HG03575 (cell line): ENCODE measurements around the gene KRTAP5-3.
"Not testable (repeated sequence)": the region's sequence is repeated elsewhere in the genome, so short reads cannot be mapped to it uniquely, and the experiment has no call there.

Experiments
- ATAC-seq: cut with Tn5 transposase; IDR thresholded peaks from one replicate; pipeline ENCODE4 v1.9.1; 2021; ENCODE audit not compliant: unreplicated experiment, insufficient number of reproducible peaks, low FRiP score; ENCODE audit errors: extremely low read depth

KRTAP5-3 gene

DNA sequence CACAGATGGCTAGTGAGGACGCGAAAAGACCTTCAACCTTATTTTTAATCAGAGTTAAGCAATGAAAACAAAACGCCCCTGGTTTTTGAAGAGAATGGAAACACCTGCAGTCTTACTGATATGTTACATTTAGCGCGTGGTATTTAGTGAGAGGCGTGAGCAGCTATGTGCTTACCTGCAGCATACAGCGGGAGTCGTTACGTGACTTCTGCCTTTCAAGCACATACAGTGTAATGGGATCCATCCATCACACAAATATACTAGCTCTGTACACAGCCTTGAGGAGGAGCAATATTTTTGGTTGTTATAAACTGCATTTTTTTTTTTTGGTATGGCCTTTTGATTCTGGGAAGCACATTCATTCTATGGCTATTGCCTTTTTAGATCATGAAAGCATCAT lies 15.6 kb downstream of the KRTAP5-3 start:
- no peak for ATAC-seq

DNA sequence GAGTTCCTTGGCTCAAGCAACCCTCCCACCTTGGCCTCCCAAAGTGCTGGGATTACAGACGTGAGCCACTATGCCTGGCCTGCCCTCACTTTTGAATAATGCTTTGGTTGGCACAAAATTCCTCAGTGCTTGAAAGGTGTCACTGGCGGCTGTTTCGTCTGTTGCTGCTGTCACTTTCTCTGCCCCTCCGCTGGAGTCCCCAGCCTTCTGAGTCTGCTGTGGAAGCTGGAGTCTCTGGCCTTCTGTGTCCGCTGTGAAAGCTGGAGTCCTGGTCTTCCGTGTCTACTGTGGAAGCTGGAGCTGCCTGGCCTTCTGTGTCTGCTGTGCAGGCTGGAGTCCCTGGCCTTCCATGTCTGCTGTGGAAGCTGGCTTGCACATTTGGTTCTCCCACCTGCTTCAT lies 18.3 kb downstream of the KRTAP5-3 start:
- no peak for ATAC-seq

DNA sequence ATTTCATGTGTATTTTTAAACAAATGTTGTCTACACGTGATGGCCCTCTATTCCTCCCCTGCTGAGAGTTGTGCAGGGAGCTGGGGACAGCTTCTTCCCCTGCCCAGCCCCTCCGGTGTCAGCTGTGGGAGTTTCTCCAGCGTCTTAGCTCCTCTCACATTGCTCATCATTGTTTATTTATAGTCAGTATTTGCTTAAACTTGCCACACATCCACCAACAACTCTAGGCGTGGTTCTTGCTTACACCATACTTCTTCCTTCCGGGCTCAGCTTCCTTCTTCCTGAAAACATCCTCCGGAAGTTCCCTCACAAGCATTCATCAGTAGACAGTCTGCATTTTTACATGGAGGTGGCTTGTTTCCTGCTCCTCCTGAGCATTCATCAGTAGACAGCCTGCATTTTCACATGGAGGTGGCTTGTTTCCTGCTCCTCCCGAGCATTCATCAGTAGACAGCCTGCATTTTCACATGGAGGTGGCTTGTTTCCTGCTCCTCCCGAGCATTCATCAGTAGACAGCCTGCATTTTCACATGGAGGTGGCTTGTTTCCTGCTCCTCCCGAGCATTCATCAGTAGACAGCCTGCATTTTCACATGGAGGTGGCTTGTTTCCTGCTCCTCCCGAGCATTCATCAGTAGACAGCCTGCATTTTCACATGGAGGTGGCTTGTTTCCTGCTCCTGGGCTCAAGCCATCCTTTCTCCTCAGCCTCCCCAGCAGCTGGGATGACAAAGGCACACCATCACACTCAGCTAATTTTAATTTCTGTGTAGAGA lies 18.9 kb downstream of the KRTAP5-3 start:
- ATAC-seq, result not testable (repeated sequence)

DNA sequence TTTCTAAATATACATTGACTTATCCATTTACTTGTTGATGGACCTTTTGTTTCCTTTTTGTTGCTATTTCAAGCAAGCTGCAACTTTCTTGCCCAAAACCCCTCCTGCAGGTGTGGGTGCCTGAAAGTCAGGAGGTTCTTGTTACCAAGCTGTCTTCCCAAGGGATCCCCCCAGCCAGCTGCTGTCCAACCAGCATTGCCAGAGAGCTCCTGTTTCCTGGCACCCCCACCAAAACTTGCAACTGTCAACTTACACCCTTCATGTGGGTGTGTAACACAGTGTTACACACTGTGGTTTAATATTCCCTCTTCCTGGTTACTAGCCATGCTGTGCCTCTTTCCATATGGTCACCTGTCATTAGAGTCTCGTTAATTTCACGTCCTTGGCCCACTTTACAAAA lies 21.6 kb downstream of the KRTAP5-3 start:
- ATAC-seq, result no peak

DNA sequence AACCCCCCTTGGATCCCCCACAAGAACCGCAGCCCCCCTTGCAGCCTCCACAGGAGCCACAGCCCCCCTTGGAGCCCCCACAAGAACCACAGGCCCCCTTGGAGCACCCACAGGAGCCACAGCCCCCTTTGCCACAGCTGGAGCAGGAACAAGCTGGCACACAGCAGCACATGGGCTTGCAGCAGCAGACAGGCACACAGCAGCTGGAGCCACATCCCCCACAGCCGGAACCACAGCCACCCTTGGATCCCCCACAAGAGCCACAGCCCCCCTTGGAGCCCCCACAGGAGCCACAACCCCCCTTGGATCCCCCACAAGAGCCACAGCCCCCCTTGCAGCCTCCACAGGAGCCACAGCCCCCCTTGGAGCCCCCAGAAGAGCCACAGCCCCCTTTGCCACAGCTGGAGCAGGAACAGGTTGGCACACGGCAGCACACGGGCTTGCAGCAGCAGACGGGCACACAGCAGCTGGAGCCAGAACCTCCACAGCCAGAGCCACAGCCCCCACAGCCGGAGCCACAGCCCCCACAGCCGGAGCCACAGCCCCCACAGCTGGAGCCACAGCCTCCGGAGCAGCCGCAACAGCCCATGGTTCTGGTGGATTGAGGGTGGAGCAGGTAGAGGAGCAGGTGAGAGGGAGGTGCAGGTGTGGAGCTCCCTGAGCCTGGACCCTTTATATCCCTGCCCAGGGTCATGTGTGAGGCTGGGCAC lies 23.4 kb downstream of the KRTAP5-3 start, which contains the start of gene KRTAP5-1:
TSS of gene KRTAP5-1 (minus strand) at position 623 of the 710 bp plus-strand sequence. CDS start at position 589, 34 bp downstream.
- not testable (repeated sequence) for ATAC-seq

DNA sequence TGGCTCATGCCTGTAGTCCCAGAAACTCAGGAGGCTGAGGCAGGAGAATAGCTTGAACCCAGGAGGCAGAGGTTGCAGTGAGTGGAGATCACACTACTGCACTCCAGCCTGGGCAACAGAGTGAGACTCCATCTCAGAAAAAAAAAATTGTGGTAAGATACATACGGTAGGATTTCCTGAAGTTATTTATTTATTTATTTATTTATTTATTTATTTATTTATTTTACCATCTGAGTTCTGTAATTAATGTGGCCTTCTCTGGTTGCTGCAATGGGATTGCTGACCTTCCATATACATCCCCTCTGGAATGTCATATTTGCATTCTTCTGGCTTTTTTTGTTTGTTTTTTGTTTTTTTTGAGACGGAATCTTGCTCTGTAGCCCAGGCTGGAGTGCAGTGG lies 25.4 kb downstream of the KRTAP5-3 start:
- ATAC-seq, result not testable (repeated sequence)

DNA sequence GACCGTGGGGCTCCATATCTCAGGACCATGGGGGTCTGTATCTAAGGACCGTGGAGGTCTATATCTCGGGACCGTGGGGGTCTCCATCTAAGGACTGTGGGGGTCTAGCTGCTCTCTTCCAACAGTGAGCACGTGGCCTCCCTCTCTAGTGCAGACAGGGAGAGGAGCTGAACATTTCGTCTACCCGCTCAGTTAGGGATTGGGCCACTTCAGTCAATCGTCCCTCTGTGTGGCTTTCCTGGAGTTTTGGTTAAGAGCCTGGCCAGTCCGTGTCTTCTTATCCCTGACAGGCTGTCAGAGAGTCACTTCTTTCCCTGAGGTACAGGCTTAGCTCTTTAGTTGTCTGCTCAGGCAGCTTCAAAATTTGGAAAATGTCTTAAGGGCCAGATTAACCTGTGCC lies 26.3 kb downstream of the KRTAP5-3 start:
- ATAC-seq, result no peak

DNA sequence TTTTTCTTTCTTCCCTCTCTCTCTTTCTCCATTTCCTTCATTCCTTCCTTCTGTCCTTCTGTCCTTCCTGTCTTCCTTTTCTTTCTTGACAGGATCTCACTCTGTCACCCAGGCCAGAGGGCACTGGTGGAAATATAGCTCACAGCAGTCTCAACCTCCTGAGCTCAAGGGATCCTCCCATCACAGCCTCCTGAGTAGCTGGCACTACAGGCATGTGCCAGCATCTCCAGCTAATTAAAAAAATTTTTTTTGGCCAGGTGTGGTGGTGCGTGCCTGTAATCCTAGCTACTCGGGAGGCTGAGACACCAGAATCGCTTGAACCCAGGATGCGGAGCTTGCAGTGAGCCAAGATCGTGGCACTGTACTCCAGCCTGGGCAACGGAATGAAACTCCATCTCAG lies 31.4 kb downstream of the KRTAP5-3 start:
- ATAC-seq, result no peak

DNA sequence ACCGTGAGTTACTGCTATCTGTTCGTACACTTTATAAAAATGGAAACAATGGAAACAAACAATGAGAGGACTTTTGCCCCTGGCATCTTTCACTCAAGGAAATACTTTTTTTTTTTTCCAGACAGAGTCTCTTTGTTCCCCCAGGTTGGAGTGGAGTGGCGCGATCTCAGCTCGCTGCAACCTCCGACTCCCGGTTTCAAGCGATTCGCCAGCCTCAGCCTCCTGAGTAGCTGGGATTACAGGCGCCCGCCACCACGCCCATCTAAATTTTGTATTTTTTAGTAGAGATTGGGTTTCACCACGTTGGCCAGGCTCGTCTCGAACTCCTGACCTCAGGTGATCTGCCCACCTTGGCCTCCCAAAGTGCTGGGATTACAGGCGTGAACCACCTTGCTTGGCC lies 32.5 kb downstream of the KRTAP5-3 start:
- not testable (repeated sequence) for ATAC-seq

DNA sequence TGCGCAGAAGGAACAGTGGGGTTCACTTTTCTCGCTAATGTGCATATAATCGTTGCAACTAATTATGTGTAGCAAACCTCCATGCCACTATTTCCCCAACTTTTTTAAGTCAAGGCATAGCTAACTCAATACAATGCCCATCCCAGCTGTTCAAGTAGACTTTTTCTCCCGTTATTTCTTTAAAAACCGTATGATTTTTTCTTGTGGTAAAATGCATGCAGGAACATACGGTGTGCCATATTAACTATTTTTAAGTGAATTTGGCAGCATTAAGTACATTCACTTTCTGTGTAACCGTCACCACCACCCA lies 33.4 kb downstream of the KRTAP5-3 start:
- no peak for ATAC-seq

DNA sequence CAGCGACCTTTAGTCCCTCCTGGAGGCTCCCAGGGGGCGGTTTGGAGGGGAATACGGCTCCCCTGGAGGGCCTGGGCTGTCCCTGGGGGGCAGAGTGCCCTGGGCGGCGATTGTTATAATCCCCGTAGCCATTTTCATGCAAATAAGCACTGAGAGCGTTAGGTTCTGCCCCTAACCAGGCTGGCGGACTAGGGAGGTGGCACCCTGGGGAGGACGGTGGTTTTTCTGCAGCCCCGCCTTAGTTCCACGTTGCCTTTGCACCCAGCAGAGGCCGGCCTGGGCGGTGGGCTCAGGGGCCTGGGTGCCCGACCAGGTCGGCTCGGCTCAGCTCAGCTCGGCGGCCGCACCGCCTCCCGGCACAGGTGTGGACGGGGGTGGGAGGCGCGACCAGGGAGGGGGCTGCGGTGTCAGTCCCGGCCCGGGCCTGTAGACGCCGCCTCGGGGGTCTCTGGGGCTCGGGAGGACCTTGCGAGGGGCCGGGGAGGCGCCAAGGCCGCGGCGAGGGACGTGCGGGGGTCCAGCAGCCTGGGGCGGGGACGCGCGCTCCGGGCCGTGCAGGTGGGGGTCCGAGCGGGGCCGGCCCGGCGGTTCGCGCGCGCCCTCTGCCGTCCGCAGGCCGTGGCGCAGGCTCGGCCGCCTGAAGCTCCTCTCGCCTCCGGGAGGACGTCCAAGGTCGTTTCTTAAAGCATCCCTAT lies 33.9 kb downstream of the KRTAP5-3 start:
- no peak for ATAC-seq

DNA sequence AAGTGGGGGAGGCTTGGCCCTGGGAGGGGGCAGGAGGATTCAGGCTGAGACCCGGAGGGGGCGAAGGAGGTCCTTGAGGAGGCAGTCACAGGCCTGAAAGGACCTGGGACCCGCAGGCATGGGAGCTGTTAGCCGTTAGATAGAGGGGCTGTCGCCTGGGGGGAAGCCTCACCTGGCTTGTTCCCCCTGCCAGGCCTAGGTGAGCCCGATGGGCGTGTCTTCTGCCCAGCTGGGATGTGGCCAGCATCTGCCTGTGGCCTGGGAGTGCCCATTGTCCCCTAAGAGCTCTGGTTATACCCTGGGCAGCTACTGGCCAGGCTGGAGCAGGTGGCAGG lies 34.4 kb downstream of the KRTAP5-3 start:
- no peak for ATAC-seq

DNA sequence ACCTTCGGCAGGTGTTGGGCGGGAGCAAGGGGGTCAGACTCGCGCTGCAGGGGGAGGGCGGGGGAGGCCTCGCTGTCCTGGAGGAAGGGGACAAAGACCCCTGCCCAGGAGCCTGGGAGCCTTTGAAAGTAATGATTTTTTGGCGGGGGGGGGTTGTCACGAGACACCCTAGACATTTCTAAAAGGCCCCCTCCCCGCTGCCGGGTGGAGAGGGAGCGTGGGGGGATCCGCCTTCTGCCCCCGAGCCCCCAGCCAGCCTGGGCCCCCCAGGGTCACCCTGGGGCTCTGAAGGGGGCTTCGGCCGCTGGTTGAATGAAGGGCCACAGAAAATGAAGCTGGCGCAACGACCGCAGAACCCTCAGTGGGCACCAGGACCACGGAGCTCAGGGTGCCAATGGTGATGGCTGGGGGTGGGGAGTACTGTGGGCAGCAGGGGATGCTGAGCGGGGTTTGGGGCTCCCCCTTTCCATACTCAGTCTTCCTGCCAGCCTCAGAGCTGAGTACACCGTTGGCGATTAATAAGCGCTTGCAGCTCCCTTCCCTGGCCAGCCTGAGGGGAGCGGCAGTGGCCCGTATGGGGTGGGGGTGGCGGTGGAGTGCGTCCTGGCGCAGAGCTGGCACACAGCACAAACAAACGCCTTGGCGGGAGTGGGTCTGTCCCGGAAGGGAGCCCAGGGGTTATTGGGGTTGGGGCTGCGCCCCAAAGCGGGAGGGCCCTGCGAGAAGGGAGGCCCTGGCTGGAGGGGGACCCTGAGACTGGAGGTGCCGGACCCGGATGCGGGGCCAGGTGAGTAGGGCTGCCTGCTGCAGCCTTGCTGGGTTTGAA lies 35.0 kb downstream of the KRTAP5-3 start:
- ATAC-seq, result no peak

DNA sequence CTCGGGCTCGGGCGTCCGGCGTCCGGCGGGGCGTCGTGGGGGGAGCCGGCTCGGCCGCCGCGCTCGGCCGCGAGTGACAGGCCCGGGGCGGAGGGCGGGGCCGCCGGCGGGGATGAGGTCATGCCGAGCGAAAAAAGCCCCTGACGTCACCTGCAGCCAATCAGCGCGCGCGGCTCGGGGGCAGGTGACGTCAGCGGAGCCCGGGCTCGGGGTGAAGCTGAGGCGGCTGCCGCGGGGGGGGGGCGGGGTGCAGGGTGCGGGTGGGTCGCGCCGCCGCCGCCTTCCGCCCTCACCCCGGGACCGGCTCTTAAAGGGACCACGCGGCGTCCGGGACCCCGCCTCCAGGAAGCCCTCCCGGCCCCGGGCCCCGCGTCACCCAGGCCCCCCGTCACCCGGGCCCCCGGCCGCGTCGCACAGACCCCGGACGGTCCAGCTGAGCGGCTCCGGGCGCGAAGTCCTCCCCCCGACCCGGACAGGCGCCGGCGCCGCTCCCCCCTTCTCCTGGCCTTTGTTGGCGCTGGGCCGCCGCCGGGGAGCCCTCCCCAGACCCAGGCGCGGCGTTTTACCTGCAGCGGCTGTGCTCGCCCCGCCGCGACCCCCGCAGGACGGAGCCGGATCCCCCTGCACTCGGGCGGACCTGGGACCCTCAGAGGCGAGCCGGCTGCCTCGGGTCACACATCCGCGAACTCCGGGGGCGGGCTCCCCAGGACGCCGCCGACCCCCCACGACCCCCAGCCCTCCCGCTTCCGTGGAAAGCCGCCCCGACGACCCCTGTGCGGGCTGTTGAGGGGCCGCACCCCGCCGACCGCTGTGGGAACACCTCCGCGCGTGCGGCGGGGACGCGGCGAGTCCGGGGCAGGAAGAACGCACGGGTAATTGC lies 35.8 kb downstream of the KRTAP5-3 start, which contains the start of gene DUSP8:
TSS of gene DUSP8 (minus strand) at position 75 of the 880 bp plus-strand sequence. CDS start 6,445 bp downstream, outside the sequence.
- no peak for ATAC-seq

DNA sequence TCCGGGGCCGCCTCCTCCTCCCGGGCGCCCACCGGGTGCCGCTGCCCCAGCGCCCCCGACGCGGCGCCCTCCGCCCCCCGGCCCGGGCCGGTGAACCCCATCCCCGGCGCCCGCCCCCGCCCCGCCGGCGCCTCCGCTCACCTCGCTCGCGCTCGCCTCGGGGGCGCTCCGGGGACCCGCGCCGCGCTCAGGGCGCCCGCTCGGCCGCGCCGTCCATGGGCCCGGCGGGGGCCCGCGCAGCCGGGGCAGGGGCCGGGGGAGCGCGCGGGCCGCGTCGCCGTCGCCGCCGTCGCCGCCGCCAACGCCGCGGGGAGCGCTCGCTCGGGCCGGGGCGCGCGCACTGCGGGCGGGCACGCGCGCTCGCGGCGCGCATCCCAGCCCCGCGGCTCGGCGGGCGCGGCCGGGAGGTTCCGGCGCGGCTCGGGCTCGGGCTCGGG lies 36.5 kb downstream of the KRTAP5-3 start:
- ATAC-seq, result no peak

DNA sequence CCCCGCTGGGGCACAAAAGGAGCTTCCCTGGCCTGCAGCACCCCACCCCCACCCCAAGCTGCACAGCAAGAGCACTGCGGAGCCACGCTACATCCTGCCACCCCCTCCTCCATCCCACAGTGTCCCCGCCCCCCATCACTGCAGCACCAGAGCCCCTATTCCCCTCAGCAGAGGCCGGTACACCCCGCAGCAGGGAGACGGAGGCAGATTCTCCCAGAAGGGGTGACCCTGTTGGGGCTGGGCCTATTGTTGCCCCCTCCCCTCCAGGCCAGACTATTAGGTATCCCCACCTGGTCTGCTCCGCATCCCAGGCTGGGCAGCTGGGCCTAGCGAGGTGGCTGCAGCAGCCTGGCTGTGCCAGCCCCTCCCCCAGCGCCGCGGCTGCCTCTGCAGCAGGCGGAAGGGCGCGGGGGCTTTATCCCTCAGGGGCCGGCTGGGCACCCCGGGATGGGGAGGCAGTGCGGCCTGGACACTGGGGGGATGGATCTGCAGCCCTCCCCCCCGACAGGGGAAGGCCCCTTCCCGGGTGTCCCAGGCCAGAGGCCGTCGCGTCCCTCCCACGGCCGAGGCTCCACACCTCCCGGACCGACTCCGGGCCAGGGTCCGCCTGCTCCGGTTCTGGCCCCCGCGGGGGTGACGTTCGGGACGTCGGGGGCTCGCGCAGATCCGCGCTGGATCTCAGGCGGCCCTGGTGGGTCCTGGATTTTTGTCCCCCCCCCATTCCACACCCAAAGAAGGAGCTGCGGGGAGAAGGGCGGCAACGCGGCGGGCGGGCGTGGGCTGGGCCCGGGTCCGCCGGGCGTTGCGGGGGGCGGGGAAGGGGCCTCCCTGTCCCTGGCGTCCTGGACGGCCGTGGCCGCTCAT lies 37.1 kb downstream of the KRTAP5-3 start:
- ATAC-seq, result no peak

DNA sequence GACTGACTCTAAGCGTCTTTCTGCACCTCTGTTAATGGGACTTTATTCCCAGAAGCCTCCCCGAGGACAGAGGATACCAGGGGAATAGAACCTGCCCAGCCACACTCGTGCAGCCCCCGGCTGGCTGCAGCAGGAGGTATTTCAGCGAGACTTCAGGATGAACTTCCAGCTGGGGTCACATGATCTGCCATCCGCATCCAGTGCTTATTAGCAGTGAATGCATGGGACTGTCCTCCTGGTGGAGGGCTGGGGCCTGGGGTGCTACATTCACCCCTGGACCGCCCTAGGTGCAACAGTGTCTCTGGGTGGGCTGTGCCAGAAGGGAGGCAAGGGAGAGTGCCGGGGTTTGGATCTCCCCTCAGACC lies 37.8 kb downstream of the KRTAP5-3 start:
- no peak for ATAC-seq
